A549 (cell line): ENCODE data around the gene LARGE2.

Experiments used
- BHLHE40 ChIP-seq: IDR thresholded peaks from 2 replicates; pipeline ENCODE4 v1.6.1; 2012; ENCODE audit warnings: low read depth, low read length, inconsistent platforms
- HOXA7 ChIP-seq: fragments of 250-450 bp; sonication (Bioruptor Pico); IDR thresholded peaks from 2 replicates; pipeline ENCODE4 v1.5.0; 2020; ENCODE audit warnings: mild to moderate bottlenecking, moderate library complexity
- POLR2A ChIP-seq: IDR thresholded peaks from 2 replicates; pipeline ENCODE4 v1.6.1; 2012; ENCODE audit warnings: mild to moderate bottlenecking, low read length
- RAD21 ChIP-seq, 2 experiments: fragments of >200 bp in 1 of 2; sonication (Bioruptor Twin) in 1 of 2; formaldehyde crosslinking in 1 of 2; IDR thresholded peaks in 1 of 2; conservative IDR thresholded peaks in 1 of 2; 2 replicates in 1 of 2; 3 replicates in 1 of 2; pipeline ENCODE4 v1.6.1; 2012 to 2018; ENCODE audit warnings: inconsistent platforms in 1 of 2
- RCOR1 ChIP-seq: fragments of 150-350 bp; IDR thresholded peaks from 2 replicates; pipeline ENCODE4 v1.6.1; 2014; ENCODE audit warnings: antibody characterized with exemption, low read length, low read depth
- ZC3H11A ChIP-seq: fragments of 450-650 bp; IDR thresholded peaks from 2 replicates; pipeline ENCODE4 v1.6.1; 2014; ENCODE audit warnings: antibody characterized with exemption, mild to moderate bottlenecking
- TF ChIP-seq, protein P1 (sequence below): fragments of >200 bp; sonication (Bioruptor Twin); formaldehyde crosslinking; IDR thresholded peaks from 3 replicates; pipeline ENCODE4 v1.5.1; 2016
- TF ChIP-seq, protein P2 (sequence below): fragments of 200-600 bp; sonication (generic); IDR thresholded peaks from 2 replicates; pipeline ENCODE4 v1.6.1; 2016; ENCODE audit warnings: antibody characterized with exemption, mild to moderate bottlenecking, moderate library complexity
- TF ChIP-seq, protein P3 (sequence below): IDR thresholded peaks from 2 replicates; pipeline ENCODE4 v1.6.1; 2012
- TF ChIP-seq, protein P4 (sequence below): fragments of 150-350 bp; IDR thresholded peaks from 2 replicates; pipeline ENCODE4 v1.6.1; 2014; ENCODE audit warnings: low read depth, mild to moderate bottlenecking, low read length

DNA sequence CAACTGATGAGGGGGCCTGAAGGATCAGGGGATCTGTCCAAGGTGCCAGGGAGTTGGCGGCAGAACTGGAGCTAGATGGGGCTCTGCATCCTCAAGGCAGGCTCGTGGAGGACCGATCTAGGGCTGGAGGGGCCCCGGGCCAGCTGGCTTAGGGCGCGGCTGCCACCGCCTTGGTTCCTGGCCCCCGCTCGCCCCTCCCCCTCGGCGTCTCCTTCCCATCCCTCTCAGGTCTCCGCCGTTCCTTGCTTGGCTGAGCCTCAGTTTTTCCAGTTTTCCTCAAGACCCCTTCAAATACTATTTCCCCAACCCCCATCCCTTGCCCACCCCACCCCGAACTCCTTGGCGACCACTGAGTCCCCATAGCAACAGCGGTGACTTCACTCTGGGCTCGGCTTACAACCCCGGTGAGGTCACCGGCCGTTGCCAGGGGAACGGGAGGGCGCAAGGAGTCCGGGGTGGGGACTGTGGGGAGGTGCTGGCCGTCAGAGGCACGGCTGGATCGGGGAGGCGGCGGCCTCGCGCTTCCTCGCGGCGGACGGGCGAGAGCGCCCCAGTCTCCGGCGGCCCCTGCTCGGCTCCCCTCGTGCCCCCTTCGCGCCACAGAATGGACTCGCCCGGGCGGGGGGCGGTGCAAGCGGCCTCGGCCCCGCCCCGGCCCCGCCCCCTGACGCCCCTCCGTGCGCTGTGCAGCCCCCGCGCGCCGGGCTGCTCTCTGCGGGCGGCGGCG is 22.8 kb upstream of the LARGE2 start:
- TF ChIP-seq, protein P1, sequence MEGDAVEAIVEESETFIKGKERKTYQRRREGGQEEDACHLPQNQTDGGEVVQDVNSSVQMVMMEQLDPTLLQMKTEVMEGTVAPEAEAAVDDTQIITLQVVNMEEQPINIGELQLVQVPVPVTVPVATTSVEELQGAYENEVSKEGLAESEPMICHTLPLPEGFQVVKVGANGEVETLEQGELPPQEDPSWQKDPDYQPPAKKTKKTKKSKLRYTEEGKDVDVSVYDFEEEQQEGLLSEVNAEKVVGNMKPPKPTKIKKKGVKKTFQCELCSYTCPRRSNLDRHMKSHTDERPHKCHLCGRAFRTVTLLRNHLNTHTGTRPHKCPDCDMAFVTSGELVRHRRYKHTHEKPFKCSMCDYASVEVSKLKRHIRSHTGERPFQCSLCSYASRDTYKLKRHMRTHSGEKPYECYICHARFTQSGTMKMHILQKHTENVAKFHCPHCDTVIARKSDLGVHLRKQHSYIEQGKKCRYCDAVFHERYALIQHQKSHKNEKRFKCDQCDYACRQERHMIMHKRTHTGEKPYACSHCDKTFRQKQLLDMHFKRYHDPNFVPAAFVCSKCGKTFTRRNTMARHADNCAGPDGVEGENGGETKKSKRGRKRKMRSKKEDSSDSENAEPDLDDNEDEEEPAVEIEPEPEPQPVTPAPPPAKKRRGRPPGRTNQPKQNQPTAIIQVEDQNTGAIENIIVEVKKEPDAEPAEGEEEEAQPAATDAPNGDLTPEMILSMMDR, result no peak
- TF ChIP-seq, protein P2, sequence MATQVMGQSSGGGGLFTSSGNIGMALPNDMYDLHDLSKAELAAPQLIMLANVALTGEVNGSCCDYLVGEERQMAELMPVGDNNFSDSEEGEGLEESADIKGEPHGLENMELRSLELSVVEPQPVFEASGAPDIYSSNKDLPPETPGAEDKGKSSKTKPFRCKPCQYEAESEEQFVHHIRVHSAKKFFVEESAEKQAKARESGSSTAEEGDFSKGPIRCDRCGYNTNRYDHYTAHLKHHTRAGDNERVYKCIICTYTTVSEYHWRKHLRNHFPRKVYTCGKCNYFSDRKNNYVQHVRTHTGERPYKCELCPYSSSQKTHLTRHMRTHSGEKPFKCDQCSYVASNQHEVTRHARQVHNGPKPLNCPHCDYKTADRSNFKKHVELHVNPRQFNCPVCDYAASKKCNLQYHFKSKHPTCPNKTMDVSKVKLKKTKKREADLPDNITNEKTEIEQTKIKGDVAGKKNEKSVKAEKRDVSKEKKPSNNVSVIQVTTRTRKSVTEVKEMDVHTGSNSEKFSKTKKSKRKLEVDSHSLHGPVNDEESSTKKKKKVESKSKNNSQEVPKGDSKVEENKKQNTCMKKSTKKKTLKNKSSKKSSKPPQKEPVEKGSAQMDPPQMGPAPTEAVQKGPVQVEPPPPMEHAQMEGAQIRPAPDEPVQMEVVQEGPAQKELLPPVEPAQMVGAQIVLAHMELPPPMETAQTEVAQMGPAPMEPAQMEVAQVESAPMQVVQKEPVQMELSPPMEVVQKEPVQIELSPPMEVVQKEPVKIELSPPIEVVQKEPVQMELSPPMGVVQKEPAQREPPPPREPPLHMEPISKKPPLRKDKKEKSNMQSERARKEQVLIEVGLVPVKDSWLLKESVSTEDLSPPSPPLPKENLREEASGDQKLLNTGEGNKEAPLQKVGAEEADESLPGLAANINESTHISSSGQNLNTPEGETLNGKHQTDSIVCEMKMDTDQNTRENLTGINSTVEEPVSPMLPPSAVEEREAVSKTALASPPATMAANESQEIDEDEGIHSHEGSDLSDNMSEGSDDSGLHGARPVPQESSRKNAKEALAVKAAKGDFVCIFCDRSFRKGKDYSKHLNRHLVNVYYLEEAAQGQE, result peak; percentile 89
- no peak for TF ChIP-seq RAD21 (conservative IDR thresholded peaks at IDR 0.05 in 1 of 2, IDR thresholded peaks at IDR 0.05 in 1 of 2)
- TF ChIP-seq, protein P3, sequence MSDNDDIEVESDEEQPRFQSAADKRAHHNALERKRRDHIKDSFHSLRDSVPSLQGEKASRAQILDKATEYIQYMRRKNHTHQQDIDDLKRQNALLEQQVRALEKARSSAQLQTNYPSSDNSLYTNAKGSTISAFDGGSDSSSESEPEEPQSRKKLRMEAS, result no peak
- no peak for TF ChIP-seq RCOR1
- no peak for TF ChIP-seq ZC3H11A
- no peak for TF ChIP-seq HOXA7 (CRISPR knock-in tag)
- no peak for TF ChIP-seq BHLHE40
- no peak for TF ChIP-seq POLR2A
- TF ChIP-seq, protein P4, sequence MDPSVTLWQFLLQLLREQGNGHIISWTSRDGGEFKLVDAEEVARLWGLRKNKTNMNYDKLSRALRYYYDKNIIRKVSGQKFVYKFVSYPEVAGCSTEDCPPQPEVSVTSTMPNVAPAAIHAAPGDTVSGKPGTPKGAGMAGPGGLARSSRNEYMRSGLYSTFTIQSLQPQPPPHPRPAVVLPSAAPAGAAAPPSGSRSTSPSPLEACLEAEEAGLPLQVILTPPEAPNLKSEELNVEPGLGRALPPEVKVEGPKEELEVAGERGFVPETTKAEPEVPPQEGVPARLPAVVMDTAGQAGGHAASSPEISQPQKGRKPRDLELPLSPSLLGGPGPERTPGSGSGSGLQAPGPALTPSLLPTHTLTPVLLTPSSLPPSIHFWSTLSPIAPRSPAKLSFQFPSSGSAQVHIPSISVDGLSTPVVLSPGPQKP, result no peak
